A172 (cell line): ENCODE data around the gene PRRT1B. TPM values are rescaled to one million over a fixed set of nuclear protein-coding genes. Genes with fewer than 3 reads are reported as not detected.
"Not testable (repeated sequence)": the region's sequence is repeated elsewhere in the genome, so short reads cannot be mapped to it uniquely, and the experiment has no call there.

Source experiments
- DNase-seq: peaks from one replicate; pipeline ENCODE4 v3.0.0-alpha.2; 2015; ENCODE audit warnings: low spot score
- total RNA-seq: library from RNA; depleted of rRNA; stranded (reverse); fragments of >200 nt; shearing (Covaris generic); gene quantifications from 2 replicates; pipeline ENCODE4 v1.2.3, GENCODE V29; 2014

The PRRT1B gene
- total RNA-seq, 1 experiment from 2014 or later, result not detected

GRCh38 chr9:131549186-131549585 is 3.9 kb downstream of the PRRT1B start:
- DNase-seq, result not testable (repeated sequence)

- not testable (repeated sequence) for DNase-seq
Observed at GRCh38 chr9:131550465-131550864, 5.1 kb downstream of the PRRT1B start.

- no peak for DNase-seq
Observed at GRCh38 chr9:131552030-131552429, 6.7 kb downstream of the PRRT1B start.

GRCh38 chr9:131554087-131554842 is 8.9 kb downstream of the PRRT1B start:
- no peak for DNase-seq

GRCh38 chr9:131554843-131555351 is 9.6 kb downstream of the PRRT1B start:
- no peak for DNase-seq

- no peak for DNase-seq
Observed at GRCh38 chr9:131555841-131556673, 10.7 kb downstream of the PRRT1B start.

GRCh38 chr9:131557855-131558548 is 12.7 kb downstream of the PRRT1B start:
- DNase-seq, result no peak

GRCh38 chr9:131559421-131560000 is 14.2 kb downstream of the PRRT1B start:
- DNase-seq, result no peak

- peak; percentile 33 for DNase-seq
Observed at GRCh38 chr9:131562032-131562959, 17.0 kb downstream of the PRRT1B start.

- no peak for DNase-seq
Observed at GRCh38 chr9:131565369-131565768, 20.0 kb downstream of the PRRT1B start.

GRCh38 chr9:131566158-131566557 is 20.8 kb downstream of the PRRT1B start:
- DNase-seq, result no peak

- DNase-seq, result no peak
Observed at GRCh38 chr9:131567910-131568309, 22.6 kb downstream of the PRRT1B start.

GRCh38 chr9:131574730-131575640 is 29.7 kb downstream of the PRRT1B start:
- no peak for DNase-seq

GRCh38 chr9:131575946-131576853 is 30.9 kb downstream of the PRRT1B start:
- DNase-seq, result no peak

- DNase-seq, result no peak
Observed at GRCh38 chr9:131577005-131578000, 32.0 kb downstream of the PRRT1B start.

- no peak for DNase-seq
Observed at GRCh38 chr9:131578021-131578420, 32.7 kb downstream of the PRRT1B start.
